Activated CD8-positive, alpha-beta memory T cell treated with anti-CD3 and anti-CD28 coated beads for 1 hour (primary cell): ENCODE measurements around the gene TPGS2.
"Not testable (repeated sequence)": the region's sequence is repeated elsewhere in the genome, so short reads cannot be mapped to it uniquely, and the experiment has no call there.

Experiments used
- DNase-seq, 2 donors: peaks; one replicate each; pipeline ENCODE4 v3.0.0-alpha.2; 2020; ENCODE audit warnings: low read depth in 1 of 2; ENCODE audit errors: extremely low read depth in 1 of 2

The TPGS2 gene

GRCh38 chr18:36776650-36777049, 52.2 kb downstream of the TPGS2 start:
- DNase-seq, result no peak

GRCh38 chr18:36775396-36775795, 53.4 kb downstream of the TPGS2 start:
- DNase-seq, result no peak

GRCh38 chr18:36772241-36772723, 56.5 kb downstream of the TPGS2 start:
- no peak for DNase-seq

- DNase-seq, result no peak
Measured at GRCh38 chr18:36771245-36771644, 57.6 kb downstream of the TPGS2 start.

GRCh38 chr18:36770315-36770946, 58.4 kb downstream of the TPGS2 start:
- no peak for DNase-seq

GRCh38 chr18:36769611-36770314, 59.0 kb downstream of the TPGS2 start:
- DNase-seq, result no peak

GRCh38 chr18:36769172-36769571, 59.6 kb downstream of the TPGS2 start:
- DNase-seq, result no peak

- no peak for DNase-seq
Measured at GRCh38 chr18:36766836-36767235, 62.0 kb downstream of the TPGS2 start.

- DNase-seq, result not testable (repeated sequence)
Measured at GRCh38 chr18:36762965-36763364, 65.8 kb downstream of the TPGS2 start.

GRCh38 chr18:36762074-36762473, 66.7 kb downstream of the TPGS2 start:
- DNase-seq, result no peak

GRCh38 chr18:36761186-36761698, 67.6 kb downstream of the TPGS2 start:
- DNase-seq, result no peak

GRCh38 chr18:36760598-36760997, 68.2 kb downstream of the TPGS2 start:
- no peak for DNase-seq

GRCh38 chr18:36759167-36759776, 69.5 kb downstream of the TPGS2 start:
- DNase-seq, result no peak

GRCh38 chr18:36758623-36759022, 70.2 kb downstream of the TPGS2 start:
- no peak for DNase-seq

GRCh38 chr18:36757991-36758390, 70.8 kb downstream of the TPGS2 start:
- DNase-seq, result no peak

GRCh38 chr18:36757081-36757480, 71.7 kb downstream of the TPGS2 start:
- DNase-seq, result no peak

- DNase-seq, result no peak
Measured at GRCh38 chr18:36756242-36756641, 72.6 kb downstream of the TPGS2 start.

GRCh38 chr18:36752929-36753865, 75.6 kb downstream of the TPGS2 start:
- no peak for DNase-seq

- DNase-seq, result no peak
Measured at GRCh38 chr18:36745219-36745975, 83.4 kb downstream of the TPGS2 start.

GRCh38 chr18:36744261-36744876, 84.4 kb downstream of the TPGS2 start:
- no peak for DNase-seq
